Liver (tissue), 3 donors: ENCODE data around the gene TPR.

Experiments
- GABPA ChIP-seq, 2 donors: IDR thresholded peaks in 1 of 2; conservative IDR thresholded peaks in 1 of 2; 2 replicates each; pipeline ENCODE4 v1.6.1; 2016; ENCODE audit warnings: antibody characterized with exemption in 2 of 2, mild to moderate bottlenecking in 1 of 2, moderate library complexity in 1 of 2
- HNF4G ChIP-seq: IDR thresholded peaks from 2 replicates; pipeline ENCODE4 v1.6.1; 2016; ENCODE audit warnings: antibody characterized with exemption
- JUND ChIP-seq, 2 donors: IDR thresholded peaks; 2 replicates each; pipeline ENCODE4 v1.6.1; 2016; ENCODE audit warnings: antibody characterized with exemption in 2 of 2
- RAD21 ChIP-seq, 2 donors: IDR thresholded peaks; 2 replicates each; pipeline ENCODE4 v1.6.1; 2016; ENCODE audit warnings: antibody characterized with exemption in 2 of 2, mild to moderate bottlenecking in 2 of 2
- SP1 ChIP-seq: IDR thresholded peaks from 2 replicates; pipeline ENCODE4 v1.6.1; 2018; ENCODE audit warnings: antibody characterized with exemption, mild to moderate bottlenecking
- TF ChIP-seq, protein P1 (sequence below): fragments of 150-350 bp; IDR thresholded peaks from 2 replicates; pipeline ENCODE4 v1.5.1; 2017; ENCODE audit warnings: improper control_type of control experiment, low read depth, low read length; ENCODE audit not compliant: missing input control
- TF ChIP-seq, protein P2 (sequence below): IDR thresholded peaks from 2 replicates; pipeline ENCODE4 v1.6.1; 2016; ENCODE audit warnings: antibody characterized with exemption, mild to moderate bottlenecking
- TF ChIP-seq, protein P3 (sequence below): IDR thresholded peaks from 2 replicates; pipeline ENCODE4 v1.6.1; 2016; ENCODE audit warnings: antibody characterized with exemption
- donor health status: healthy.
- donor health status: healthy.

DNA sequence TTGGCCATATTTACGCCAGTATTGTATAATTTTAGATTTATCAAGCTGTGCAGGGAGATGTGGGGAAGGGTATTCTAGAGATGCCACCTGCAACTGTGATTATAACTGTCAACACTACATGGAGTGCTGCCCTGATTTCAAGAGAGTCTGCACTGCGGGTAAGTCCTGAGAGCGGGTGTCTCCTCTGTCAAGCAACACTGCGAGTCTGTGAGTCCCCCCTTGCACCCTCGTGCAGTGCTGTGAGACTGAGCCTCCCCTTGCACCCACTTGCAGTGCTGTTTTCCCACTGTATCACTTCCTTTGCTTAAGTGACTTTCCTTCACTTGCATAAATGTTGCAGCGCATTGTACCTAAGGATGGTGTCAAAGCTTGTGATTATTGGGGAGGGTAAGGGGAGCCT, 75.0 kb downstream of the TPR start:
- TF ChIP-seq, protein P1, sequence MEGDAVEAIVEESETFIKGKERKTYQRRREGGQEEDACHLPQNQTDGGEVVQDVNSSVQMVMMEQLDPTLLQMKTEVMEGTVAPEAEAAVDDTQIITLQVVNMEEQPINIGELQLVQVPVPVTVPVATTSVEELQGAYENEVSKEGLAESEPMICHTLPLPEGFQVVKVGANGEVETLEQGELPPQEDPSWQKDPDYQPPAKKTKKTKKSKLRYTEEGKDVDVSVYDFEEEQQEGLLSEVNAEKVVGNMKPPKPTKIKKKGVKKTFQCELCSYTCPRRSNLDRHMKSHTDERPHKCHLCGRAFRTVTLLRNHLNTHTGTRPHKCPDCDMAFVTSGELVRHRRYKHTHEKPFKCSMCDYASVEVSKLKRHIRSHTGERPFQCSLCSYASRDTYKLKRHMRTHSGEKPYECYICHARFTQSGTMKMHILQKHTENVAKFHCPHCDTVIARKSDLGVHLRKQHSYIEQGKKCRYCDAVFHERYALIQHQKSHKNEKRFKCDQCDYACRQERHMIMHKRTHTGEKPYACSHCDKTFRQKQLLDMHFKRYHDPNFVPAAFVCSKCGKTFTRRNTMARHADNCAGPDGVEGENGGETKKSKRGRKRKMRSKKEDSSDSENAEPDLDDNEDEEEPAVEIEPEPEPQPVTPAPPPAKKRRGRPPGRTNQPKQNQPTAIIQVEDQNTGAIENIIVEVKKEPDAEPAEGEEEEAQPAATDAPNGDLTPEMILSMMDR: no peak
- no peak for TF ChIP-seq RAD21 (IDR thresholded peaks at IDR 0.05)
- TF ChIP-seq, protein P2, sequence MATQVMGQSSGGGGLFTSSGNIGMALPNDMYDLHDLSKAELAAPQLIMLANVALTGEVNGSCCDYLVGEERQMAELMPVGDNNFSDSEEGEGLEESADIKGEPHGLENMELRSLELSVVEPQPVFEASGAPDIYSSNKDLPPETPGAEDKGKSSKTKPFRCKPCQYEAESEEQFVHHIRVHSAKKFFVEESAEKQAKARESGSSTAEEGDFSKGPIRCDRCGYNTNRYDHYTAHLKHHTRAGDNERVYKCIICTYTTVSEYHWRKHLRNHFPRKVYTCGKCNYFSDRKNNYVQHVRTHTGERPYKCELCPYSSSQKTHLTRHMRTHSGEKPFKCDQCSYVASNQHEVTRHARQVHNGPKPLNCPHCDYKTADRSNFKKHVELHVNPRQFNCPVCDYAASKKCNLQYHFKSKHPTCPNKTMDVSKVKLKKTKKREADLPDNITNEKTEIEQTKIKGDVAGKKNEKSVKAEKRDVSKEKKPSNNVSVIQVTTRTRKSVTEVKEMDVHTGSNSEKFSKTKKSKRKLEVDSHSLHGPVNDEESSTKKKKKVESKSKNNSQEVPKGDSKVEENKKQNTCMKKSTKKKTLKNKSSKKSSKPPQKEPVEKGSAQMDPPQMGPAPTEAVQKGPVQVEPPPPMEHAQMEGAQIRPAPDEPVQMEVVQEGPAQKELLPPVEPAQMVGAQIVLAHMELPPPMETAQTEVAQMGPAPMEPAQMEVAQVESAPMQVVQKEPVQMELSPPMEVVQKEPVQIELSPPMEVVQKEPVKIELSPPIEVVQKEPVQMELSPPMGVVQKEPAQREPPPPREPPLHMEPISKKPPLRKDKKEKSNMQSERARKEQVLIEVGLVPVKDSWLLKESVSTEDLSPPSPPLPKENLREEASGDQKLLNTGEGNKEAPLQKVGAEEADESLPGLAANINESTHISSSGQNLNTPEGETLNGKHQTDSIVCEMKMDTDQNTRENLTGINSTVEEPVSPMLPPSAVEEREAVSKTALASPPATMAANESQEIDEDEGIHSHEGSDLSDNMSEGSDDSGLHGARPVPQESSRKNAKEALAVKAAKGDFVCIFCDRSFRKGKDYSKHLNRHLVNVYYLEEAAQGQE: no peak
- TF ChIP-seq, protein P3, sequence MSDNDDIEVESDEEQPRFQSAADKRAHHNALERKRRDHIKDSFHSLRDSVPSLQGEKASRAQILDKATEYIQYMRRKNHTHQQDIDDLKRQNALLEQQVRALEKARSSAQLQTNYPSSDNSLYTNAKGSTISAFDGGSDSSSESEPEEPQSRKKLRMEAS: no peak
- TF ChIP-seq JUND (IDR thresholded peaks at IDR 0.05): no peak
- no peak for TF ChIP-seq SP1
- TF ChIP-seq HNF4G: no peak
- no peak for TF ChIP-seq GABPA (IDR thresholded peaks at IDR 0.05 in 1 of 2, conservative IDR thresholded peaks at IDR 0.05 in 1 of 2)
